IMR-90 (cell line): ENCODE data around the gene ARSB. TPM values are rescaled to one million over a fixed set of nuclear protein-coding genes. Genes with fewer than 3 reads are reported as not detected.

Experiments
- ATAC-seq: fragments of 200-7000 bp; cut with Tn5 transposase; 2 replicates; pipeline ENCODE4 v1.9.1; 2020; ENCODE audit warnings: low read depth, mild to moderate bottlenecking, moderate library complexity
- BruUV-seq: library from RNA; stranded (reverse); fragments of 400-500 nt; replicated peaks from 2 replicates; lab custom pipeline; 2021; lab: Mats Ljungman, UMichigan
- CTCF ChIA-PET: fragments of 300-600 bp; formaldehyde crosslinking; extraction: SDS; loops from one replicate; lab custom pipeline; 2021; ENCODE audit warnings: antibody characterized with exemption; lab: Yijun Ruan, JAX
- POLR2A ChIA-PET: fragments of 300-600 bp; sonication (Branson Sonifier 250); formaldehyde crosslinking; loops from one replicate; lab custom pipeline; 2022; ENCODE audit warnings: antibody characterized with exemption; ENCODE audit not compliant: unreplicated experiment; lab: Charles Lee
- DNase-seq: peaks from one replicate; pipeline ENCODE4 v3.0.0; 2013
- H2AFZ ChIP-seq: replicated peaks from 2 replicates; pipeline ENCODE3; 2013; ENCODE audit warnings: low read length, mild to moderate bottlenecking; ENCODE audit not compliant: poor library complexity
- H2AK5ac ChIP-seq: 2 replicates; pipeline ENCODE4 v1.6.1; 2013; ENCODE audit warnings: low read depth, low read length, inconsistent platforms
- H2AK9ac ChIP-seq: replicated peaks from 2 replicates; pipeline ENCODE3; 2013; ENCODE audit warnings: mild to moderate bottlenecking, low read depth, low read length, moderate library complexity; ENCODE audit not compliant: poor library complexity
- H2BK120ac ChIP-seq: 2 replicates; pipeline ENCODE4 v1.6.1; 2013; ENCODE audit warnings: low read depth, low read length, inconsistent platforms
- H2BK15ac ChIP-seq: 3 replicates; pipeline ENCODE4 v1.6.1; 2013; ENCODE audit warnings: low read depth, low read length, inconsistent platforms
- H2BK20ac ChIP-seq: 2 replicates; pipeline ENCODE4 v1.6.1; 2013; ENCODE audit warnings: low read depth, mild to moderate bottlenecking, inconsistent platforms, low read length, moderate library complexity
- H2BK5ac ChIP-seq: 2 replicates; pipeline ENCODE4 v1.6.1; 2013; ENCODE audit warnings: mild to moderate bottlenecking, low read depth, low read length, inconsistent platforms; ENCODE audit not compliant: poor library complexity, severe bottlenecking
- H3K14ac ChIP-seq: replicated peaks from 2 replicates; pipeline ENCODE4 v1.6.1; 2013; ENCODE audit warnings: low read depth, low read length, inconsistent platforms
- H3K18ac ChIP-seq: 2 replicates; pipeline ENCODE4 v1.6.1; 2013; ENCODE audit warnings: low read depth, low read length, control low read depth
- H3K23ac ChIP-seq: 2 replicates; pipeline ENCODE4 v1.6.1; 2013; ENCODE audit warnings: low read depth, low read length, inconsistent platforms
- H3K27ac ChIP-seq: 2 replicates; pipeline ENCODE4 v1.5.1; 2013; ENCODE audit warnings: mild to moderate bottlenecking, control low read depth, low read length; ENCODE audit not compliant: insufficient read depth
- H3K27me3 ChIP-seq: 2 replicates; pipeline ENCODE4 v1.6.1; 2013; ENCODE audit warnings: low read length; ENCODE audit not compliant: control insufficient read depth, insufficient read depth
- H3K36me3 ChIP-seq: 2 replicates; pipeline ENCODE4 v1.6.1; 2013; ENCODE audit warnings: low read length, mixed read lengths; ENCODE audit not compliant: control insufficient read depth, insufficient read depth
- H3K4ac ChIP-seq: 2 replicates; pipeline ENCODE4 v1.6.1; 2013; ENCODE audit warnings: low read depth, low read length, inconsistent platforms
- H3K4me1 ChIP-seq: 2 replicates; pipeline ENCODE4 v1.6.1; 2013; ENCODE audit warnings: low read length, mixed read lengths; ENCODE audit not compliant: control insufficient read depth, insufficient read depth
- H3K4me2 ChIP-seq: 2 replicates; pipeline ENCODE4 v1.6.1; 2013; ENCODE audit warnings: low read depth, mild to moderate bottlenecking, control low read depth, low read length, moderate library complexity
- H3K4me3 ChIP-seq: 2 replicates; pipeline ENCODE4 v1.5.1; 2013; ENCODE audit warnings: low read depth, mild to moderate bottlenecking, control low read depth, low read length, moderate library complexity; ENCODE audit not compliant: insufficient read depth
- H3K56ac ChIP-seq: 2 replicates; pipeline ENCODE4 v1.6.1; 2013; ENCODE audit warnings: low read length, inconsistent platforms; ENCODE audit not compliant: insufficient read depth; ENCODE audit errors: extremely low read depth
- H3K79me1 ChIP-seq, 2 experiments: 2 replicates each; pipeline ENCODE4 v1.6.1; 2013; ENCODE audit warnings: low read length in 2 of 2, inconsistent platforms in 1 of 2, low read depth in 1 of 2
- H3K9ac ChIP-seq: 2 replicates; pipeline ENCODE4 v1.6.1; 2013; ENCODE audit warnings: low read depth, low read length, control low read depth
- H3K9me1 ChIP-seq: 2 replicates; pipeline ENCODE4 v1.6.1; 2013; ENCODE audit warnings: low read length, inconsistent platforms; ENCODE audit not compliant: insufficient read depth
- H3K9me3 ChIP-seq: 2 replicates; pipeline ENCODE4 v1.6.1; 2013; ENCODE audit warnings: low read length; ENCODE audit not compliant: control insufficient read depth, insufficient read depth
- H4K20me1 ChIP-seq: 2 replicates; pipeline ENCODE4 v1.6.1; 2013; ENCODE audit warnings: low read length, inconsistent platforms; ENCODE audit not compliant: insufficient read depth
- H4K5ac ChIP-seq: 2 replicates; pipeline ENCODE4 v1.6.1; 2013; ENCODE audit warnings: mild to moderate bottlenecking, low read depth, low read length, control low read depth
- H4K8ac ChIP-seq, 2 experiments: 2 replicates each; pipeline ENCODE4 v1.6.1; 2013; ENCODE audit warnings: low read depth in 2 of 2, low read length in 2 of 2, control low read depth in 1 of 2, inconsistent platforms in 1 of 2
- H4K91ac ChIP-seq: 2 replicates; pipeline ENCODE4 v1.6.1; 2013; ENCODE audit warnings: low read depth, low read length, inconsistent platforms; ENCODE audit not compliant: insufficient read depth
- BHLHE40 ChIP-seq: fragments of 150-350 bp; IDR thresholded peaks from 2 replicates; pipeline ENCODE4 v1.6.1; 2016; ENCODE audit warnings: mild to moderate bottlenecking, low read depth, low read length
- CEBPB ChIP-seq: IDR thresholded peaks from 2 replicates; pipeline ENCODE4 v1.6.1; 2012; ENCODE audit warnings: low read depth, low read length, improper control_type of control experiment
- CHD1 ChIP-seq: IDR thresholded peaks from 2 replicates; pipeline ENCODE4 v1.6.1; 2012; ENCODE audit warnings: low read depth, low read length, improper control_type of control experiment
- CTCF ChIP-seq: conservative IDR thresholded peaks from 2 replicates; pipeline ENCODE4 v1.5.1; 2012; ENCODE audit warnings: mild to moderate bottlenecking, low read depth, low read length, improper control_type of control experiment
- FOS ChIP-seq: fragments of 150-350 bp; IDR thresholded peaks from 2 replicates; pipeline ENCODE4 v1.6.1; 2016; ENCODE audit warnings: low read depth, low read length
- MAFK ChIP-seq: IDR thresholded peaks from 2 replicates; pipeline ENCODE4 v1.6.1; 2012; ENCODE audit warnings: low read depth, low read length, improper control_type of control experiment
- MAZ ChIP-seq: IDR thresholded peaks from 2 replicates; pipeline ENCODE4 v1.6.1; 2012; ENCODE audit warnings: low read depth, mild to moderate bottlenecking, low read length, improper control_type of control experiment, moderate library complexity, borderline replicate concordance
- MXI1 ChIP-seq: IDR thresholded peaks from 2 replicates; pipeline ENCODE4 v1.6.1; 2012; ENCODE audit warnings: low read depth, mild to moderate bottlenecking, low read length, moderate library complexity, borderline replicate concordance
- NFE2L2 ChIP-seq: fragments of 150-350 bp; IDR thresholded peaks from 2 replicates; pipeline ENCODE4 v1.6.1; 2016; ENCODE audit warnings: low read depth, mild to moderate bottlenecking, low read length
- POLR2A ChIP-seq: IDR thresholded peaks from 2 replicates; pipeline ENCODE4 v1.6.1; 2012; ENCODE audit warnings: mild to moderate bottlenecking, low read depth, low read length
- RAD21 ChIP-seq: IDR thresholded peaks from 2 replicates; pipeline ENCODE4 v1.6.1; 2012; ENCODE audit warnings: low read length, improper control_type of control experiment
- RCOR1 ChIP-seq: IDR thresholded peaks from 2 replicates; pipeline ENCODE4 v1.6.1; 2012; ENCODE audit warnings: mild to moderate bottlenecking, low read length, improper control_type of control experiment; ENCODE audit not compliant: insufficient replicate concordance
- RFX5 ChIP-seq: IDR thresholded peaks from 2 replicates; pipeline ENCODE4 v1.8.0; 2012; ENCODE audit warnings: low read depth, mild to moderate bottlenecking, low read length, moderate library complexity
- SMC3 ChIP-seq: fragments of 150-350 bp; IDR thresholded peaks from 2 replicates; pipeline ENCODE4 v1.6.1; 2016; ENCODE audit warnings: low read depth, mild to moderate bottlenecking, antibody characterized with exemption, low read length, moderate library complexity
- WGBS, 2 experiments: methylation state at CpG; one replicate each; pipeline versions ENCODE4 v1.1.5 to v1.1.7; 2013; ENCODE audit warnings: missing lambda C conversion rate in 2 of 2; ENCODE audit not compliant: insufficient read length in 1 of 2; ENCODE audit errors: extremely low coverage in 2 of 2; 5-methylcytosine and 5-hydroxymethylcytosine counted together
- dilution Hi-C: fragments of 300-500 bp; cut with HindIII; formaldehyde crosslinking; loops from one replicate; pipeline ENCODE4 v1.14.3; 2018; ENCODE audit warnings: low sequenced_read_pairs; ENCODE audit not compliant: unreplicated experiment
- in situ Hi-C: fragments of 300-500 bp; cut with MboI; formaldehyde crosslinking; loops from 3 replicates; pipeline ENCODE4 v1.14.3; 2019; ENCODE audit warnings: low sequenced_read_pairs, inconsistent platforms, mixed read lengths
- intact Hi-C: fragments of 100-400 bp; cut with micrococcal nuclease; formaldehyde crosslinking; loops from 2 replicates; pipeline ENCODE4 v1.10.0; 2022
- polyA plus RNA-seq, 3 experiments: library from polyadenylated mRNA; depleted of rRNA; stranded (reverse); fragments of >200 nt; gene quantifications; 2 replicates each; pipeline ENCODE4 v1.2.3, GENCODE V29; 2012; ENCODE audit warnings: low replicate concordance in 1 of 3
- total RNA-seq: library from RNA; depleted of rRNA; stranded (reverse); fragments of >200 nt; gene quantifications from 2 replicates; pipeline ENCODE4 v1.2.3, GENCODE V29; 2012
- TF ChIP-seq, protein P1 (sequence below): fragments of 150-350 bp; IDR thresholded peaks from 2 replicates; pipeline ENCODE4 v1.6.1; 2017; ENCODE audit warnings: mild to moderate bottlenecking, antibody characterized with exemption, low read length, low read depth

ARSB gene
- total and polyA plus RNA-seq, 2 of the 4 experiments (the other 2 are of a cell fraction) = 16.0 to 16.3 TPM

DNA sequence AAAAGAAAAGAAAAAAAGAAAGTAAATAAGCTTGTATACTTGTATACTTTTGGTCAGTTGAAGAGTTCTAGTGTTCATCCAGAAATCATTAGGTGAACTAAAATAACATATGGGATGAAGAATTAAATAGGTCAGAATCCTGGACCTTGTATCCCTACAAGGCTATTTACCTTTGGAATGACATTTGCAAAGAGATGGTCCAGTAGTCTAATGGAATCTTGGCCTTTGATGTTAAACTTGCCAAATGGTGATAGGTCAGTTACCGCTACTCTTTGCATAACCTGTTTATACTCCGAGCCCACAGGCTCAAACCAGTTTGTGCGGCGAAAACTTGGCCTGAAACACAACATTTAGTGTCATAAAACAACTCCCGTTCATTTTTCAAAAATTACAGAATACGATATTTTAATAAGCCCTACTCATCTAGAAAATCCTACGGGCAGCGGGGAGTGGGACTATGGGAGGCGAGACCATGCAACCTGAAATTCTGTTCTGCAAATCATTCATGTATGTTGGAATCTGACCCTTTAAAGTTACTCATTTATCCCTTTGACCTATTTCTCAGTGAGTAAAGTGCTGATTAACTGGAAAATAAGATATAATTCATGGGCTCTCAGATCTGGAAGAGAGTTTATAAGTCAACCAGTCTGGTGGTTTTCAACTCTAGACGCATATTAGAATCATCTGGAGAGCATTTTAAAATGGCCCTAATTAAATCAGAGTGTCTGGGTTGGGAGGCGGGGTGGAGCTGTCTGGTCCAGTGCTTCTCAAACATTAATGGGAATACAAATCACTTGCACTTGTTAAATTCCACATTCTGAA, 45.8 kb upstream of the ARSB start:
- Histone ChIP-seq H2BK20ac (no peak overlapping the region), H2BK5ac (no peak overlapping the region), H2AK9ac (no peak overlapping the region), H3K36me3 (no peaks in the 10 kb centered on the region), H3K79me1 (no peaks in the 10 kb centered on the region), H3K9ac (no peak overlapping the region), H2BK120ac (no peak overlapping the region), H4K20me1 (no peaks in the 10 kb centered on the region), H2AFZ (no peak overlapping the region), H3K4ac (no peak overlapping the region), H3K23ac (no peak overlapping the region), H3K14ac (no peak overlapping the region), H2BK15ac (no peak overlapping the region), H3K27ac (no peak overlapping the region), H3K9me3 (no peaks in the 10 kb centered on the region), H4K5ac (no peak overlapping the region), H4K8ac (no peak overlapping the region), H3K4me1 (no peaks in the 10 kb centered on the region), H3K4me3 (no peak overlapping the region), H3K56ac (no peak overlapping the region), H3K18ac (no peak overlapping the region), H3K27me3 (peaks cover 8% of the 10 kb centered on the region), H2AK5ac (no peak overlapping the region), H4K91ac (no peak overlapping the region), H3K4me2 (no peak overlapping the region), H3K9me1 (no peaks in the 10 kb centered on the region)
- ATAC-seq (no peak), DNase-seq (no peak)
- dilution Hi-C loops = no loop called here
- 100% methylated on average over 1 of the region's 11 CpGs; no CpG with 5 or more reads in 1 of the 2 experiments for WGBS, 2 experiments
- intact Hi-C loops = no loop called here
- in situ Hi-C loops = no loop called here
- CTCF ChIA-PET = interaction anchor here (0.7 to 1.4 kb wide), 2 partner anchors 10 to 1009 kb away, joined by 3 to 4 read pairs; no protein-coding TSS in a partner anchor
- no TSS peak for BruUV-seq
- POLR2A ChIA-PET = interaction anchor here (0.6 kb wide), 1 partner anchor 14 kb away, joined by 7 read pairs; no protein-coding TSS in a partner anchor
- TF ChIP-seq POLR2A = no peak
- TF ChIP-seq SMC3 = no peak
- no peak for TF ChIP-seq BHLHE40
- no peak for TF ChIP-seq CEBPB
- TF ChIP-seq RAD21 = no peak
- no peak for TF ChIP-seq CTCF
- TF ChIP-seq CHD1 = no peak
- TF ChIP-seq FOS = no peak
- TF ChIP-seq RFX5 = no peak
- TF ChIP-seq MXI1 = no peak
- TF ChIP-seq RCOR1 = no peak
- TF ChIP-seq MAZ = no peak
- TF ChIP-seq, protein P1, sequence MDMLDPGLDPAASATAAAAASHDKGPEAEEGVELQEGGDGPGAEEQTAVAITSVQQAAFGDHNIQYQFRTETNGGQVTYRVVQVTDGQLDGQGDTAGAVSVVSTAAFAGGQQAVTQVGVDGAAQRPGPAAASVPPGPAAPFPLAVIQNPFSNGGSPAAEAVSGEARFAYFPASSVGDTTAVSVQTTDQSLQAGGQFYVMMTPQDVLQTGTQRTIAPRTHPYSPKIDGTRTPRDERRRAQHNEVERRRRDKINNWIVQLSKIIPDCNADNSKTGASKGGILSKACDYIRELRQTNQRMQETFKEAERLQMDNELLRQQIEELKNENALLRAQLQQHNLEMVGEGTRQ = no peak
- TF ChIP-seq MAFK = no peak
- no peak for TF ChIP-seq NFE2L2
